Kidney (tissue), 14 donors: ENCODE results near the gene DOCK7. TPM values are rescaled to one million over a fixed set of nuclear protein-coding genes. Genes with fewer than 3 reads are reported as not detected.

Experiments used
- DNase-seq, 5 donors: peaks; one replicate each; pipeline ENCODE4 v3.0.0-alpha.2; 2013 to 2020
- FAIRE-seq: peaks from 2 replicates; lab custom pipeline; 2012; peaks lifted over from hg19 to GRCh38; lab: Jason Lieb, UNC
- H3K27ac ChIP-seq, 2 donors: one replicate each; pipeline ENCODE4 v1.7.0; 2013; ENCODE audit warnings: low read depth in 2 of 2, low read length in 2 of 2, inconsistent platforms in 1 of 2
- H3K27me3 ChIP-seq: one replicate; pipeline ENCODE4 v1.7.1; 2013; ENCODE audit warnings: low read length, inconsistent platforms; ENCODE audit not compliant: control insufficient read depth, insufficient read depth
- H3K36me3 ChIP-seq, 3 donors: one replicate each; pipeline versions ENCODE4 v1.7.0 to v1.7.1; 2013; ENCODE audit warnings: low read length in 3 of 3, control low read depth in 1 of 3, inconsistent platforms in 1 of 3; ENCODE audit not compliant: insufficient read depth in 3 of 3, control insufficient read depth in 2 of 3
- H3K4me1 ChIP-seq, 3 donors: one replicate each; pipeline versions ENCODE4 v1.7.0 to v1.7.1; 2013; ENCODE audit warnings: low read length in 3 of 3, inconsistent platforms in 1 of 3, low read depth in 1 of 3; ENCODE audit not compliant: control insufficient read depth in 2 of 3, insufficient read depth in 2 of 3
- H3K4me3 ChIP-seq, 3 donors: one replicate each; pipeline versions ENCODE4 v1.7.0 to v1.8.1; 2013; ENCODE audit warnings: low read length in 3 of 3, control low read depth in 1 of 3, inconsistent platforms in 1 of 3
- H3K9ac ChIP-seq, 3 donors: one replicate each; pipeline versions ENCODE4 v1.7.0 to v1.7.1; 2013; ENCODE audit warnings: low read length in 3 of 3, control low read depth in 1 of 3, inconsistent platforms in 1 of 3
- H3K9me3 ChIP-seq, 3 donors: one replicate each; pipeline versions ENCODE4 v1.7.0 to v1.7.1; 2013; ENCODE audit warnings: low read length in 3 of 3, control low read depth in 1 of 3, inconsistent platforms in 1 of 3; ENCODE audit not compliant: control insufficient read depth in 2 of 3, insufficient read depth in 1 of 3
- CTCF ChIP-seq: IDR thresholded peaks from 3 replicates; pipeline ENCODE4 v1.5.1; 2012; ENCODE audit warnings: mild to moderate bottlenecking, moderate library complexity, borderline replicate concordance; ENCODE audit not compliant: insufficient read depth; ENCODE audit errors: extremely low read depth
- intact Hi-C: fragments of 100-400 bp; cut with DNase I; formaldehyde crosslinking; loops from one replicate; pipeline ENCODE4 v1.11.1; 2022
- polyA plus RNA-seq: library from polyadenylated mRNA; stranded (reverse); fragments of 350-450 nt; fragmentation: Illumina TruSeq; extraction: RNeasy Lipid Tissue Mini Kit (QIAGEN cat#74804); gene quantifications from one replicate; pipeline ENCODE4 v1.2.3, GENCODE V29; 2014; ENCODE audit warnings: low read depth, low replicate concordance; ENCODE audit not compliant: insufficient read depth
- total RNA-seq: library from RNA; stranded (reverse); fragmentation: NEBNext Ultra II Directional; extraction: Animal tissue kit (Norgen Biotek cat#: 25700); gene quantifications from one replicate; pipeline ENCODE4 v1.2.1, GENCODE V29; 2021
- donor health status: control.
- donor health status: control.
- donor health status: control.
- donor health status: control.
- donor health status: control.
- donor health status: DM: yes; HTN: yes; CAD: no.
- donor health status: Normal renal cell carcinoma (clear cell type).

DOCK7 gene
- total and polyA plus RNA-seq, 2 donors from 2014 or later = 11.0 to 34.0 TPM

- Histone ChIP-seq H3K27ac (no peak overlapping the region), H3K36me3 (no peaks in the 10 kb centered on the region), H3K4me3 (no peak overlapping the region), H3K27me3 (no peaks in the 10 kb centered on the region), H3K9ac (no peak overlapping the region), H3K4me1 (no peaks in the 10 kb centered on the region), H3K9me3 (no peaks in the 10 kb centered on the region)
- no peak for TF ChIP-seq CTCF
- intact Hi-C loops = no loop called here
- FAIRE-seq (no peak), DNase-seq (no peak)
These were observed 264.5 kb downstream of the DOCK7 start for GRCh38 chr1:62423580-62424242.

- intact Hi-C loops = no loop called here
- DNase-seq (no peak), FAIRE-seq (no peak)
- Histone ChIP-seq H3K27me3 (no peaks in the 10 kb centered on the region), H3K36me3 (no peaks in the 10 kb centered on the region), H3K9ac (no peak overlapping the region), H3K27ac (no peak overlapping the region), H3K4me1 (no peaks in the 10 kb centered on the region), H3K9me3 (no peaks in the 10 kb centered on the region), H3K4me3 (no peak overlapping the region)
- no peak for TF ChIP-seq CTCF
These were observed 268.0 kb downstream of the DOCK7 start for GRCh38 chr1:62420214-62420613.

- Histone ChIP-seq H3K9me3 (no peaks in the 10 kb centered on the region), H3K4me1 (no peaks in the 10 kb centered on the region), H3K27ac (no peak overlapping the region), H3K27me3 (no peaks in the 10 kb centered on the region), H3K4me3 (no peak overlapping the region), H3K36me3 (no peaks in the 10 kb centered on the region), H3K9ac (no peak overlapping the region)
- TF ChIP-seq CTCF = no peak
- no peak for FAIRE-seq
- DNase-seq = no peak
- intact Hi-C loops = no loop called here
These were observed 270.7 kb downstream of the DOCK7 start for GRCh38 chr1:62417351-62417999.
